SH-SY5Y (cell line): Measurements from ENCODE around the gene PPP3R1.

Experiments used
- GATA2 ChIP-seq: IDR thresholded peaks from 2 replicates; pipeline ENCODE4 v1.6.1; 2011; ENCODE audit warnings: mild to moderate bottlenecking, low read depth, low read length
- GATA3 ChIP-seq: IDR thresholded peaks from 2 replicates; pipeline ENCODE4 v1.6.1; 2011; ENCODE audit warnings: low read depth, mild to moderate bottlenecking, low read length, moderate library complexity

- no peak for TF ChIP-seq GATA2
- no peak for TF ChIP-seq GATA3
These were observed 39.9 kb upstream of the PPP3R1 start for GRCh38 chr2:68292108-68292710.
